GM12892 (cell line): ENCODE data around the gene TDRD5.

Experiments
- POLR2A ChIP-seq: IDR thresholded peaks from 2 replicates; pipeline ENCODE4 v1.6.1; 2011; ENCODE audit warnings: low read depth, low read length, control low read depth
- POLR2AphosphoS5 ChIP-seq: IDR thresholded peaks from 2 replicates; pipeline ENCODE4 v1.6.1; 2011; ENCODE audit warnings: low read depth, low read length, control low read depth
- TAF1 ChIP-seq: IDR thresholded peaks from 2 replicates; pipeline ENCODE4 v1.6.1; 2011; ENCODE audit warnings: low read depth, mild to moderate bottlenecking, control low read depth, low read length, borderline replicate concordance

DNA sequence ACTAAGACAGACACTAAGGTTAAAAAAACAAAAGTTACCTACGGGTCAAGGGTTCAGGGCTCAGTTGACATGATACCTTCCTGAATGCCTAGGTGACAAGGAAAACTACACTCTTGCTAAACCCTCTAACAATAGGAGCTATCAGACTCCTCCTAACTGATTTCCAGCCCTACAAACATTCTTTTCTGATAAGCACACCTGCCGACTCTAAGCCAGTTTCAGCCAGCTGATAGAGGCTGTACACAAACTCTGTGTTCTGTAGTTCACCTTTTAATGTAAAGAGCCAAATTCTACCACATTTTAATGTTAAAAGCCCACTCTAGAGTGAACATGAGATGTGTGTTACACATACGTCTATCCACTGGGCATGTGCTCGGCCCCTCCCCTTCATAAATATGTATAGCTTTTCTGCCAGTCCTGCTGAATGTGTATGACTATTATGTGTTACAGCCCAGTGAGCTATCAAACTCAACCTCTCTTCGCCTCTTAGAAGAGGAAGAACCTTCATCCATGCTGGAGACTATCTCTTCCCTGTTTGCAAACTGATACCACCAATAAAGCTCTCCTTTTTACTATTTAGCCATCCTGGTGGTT lies 111.4 kb downstream of the TDRD5 start:
- TF ChIP-seq POLR2AphosphoS5 (no peak), POLR2A (no peak), TAF1 (no peak)
